OCI-LY7 (cell line): ENCODE results near the gene CARD11. TPM values are rescaled to one million over a fixed set of nuclear protein-coding genes. Genes with fewer than 3 reads are reported as not detected.

ENCODE experiments used
- BruUV-seq: library from RNA; stranded (reverse); fragments of 400-500 nt; replicated peaks from 2 replicates; lab custom pipeline; 2021; lab: Mats Ljungman, UMichigan
- CTCF ChIA-PET: fragments of 300-600 bp; sonication (Branson Sonifier 250); formaldehyde crosslinking; loops from one replicate; lab custom pipeline; 2022; ENCODE audit warnings: antibody characterized with exemption; ENCODE audit not compliant: unreplicated experiment; lab: Charles Lee
- POLR2A ChIA-PET: fragments of 300-600 bp; sonication (Branson Sonifier 250); formaldehyde crosslinking; loops from one replicate; lab custom pipeline; 2022; ENCODE audit warnings: antibody characterized with exemption; lab: Charles Lee
- DNase-seq: peaks from one replicate; pipeline ENCODE4 v3.0.0-alpha.2; 2015; ENCODE audit warnings: low spot score
- H2AFZ ChIP-seq: fragments of 200-600 bp; sonication (generic), shearing (Covaris generic); 2 replicates; pipeline ENCODE4 v1.6.1; 2014; ENCODE audit warnings: mild to moderate bottlenecking, antibody characterized with exemption, low read length, moderate library complexity
- H3K27ac ChIP-seq: fragments of 200-600 bp; sonication (generic); 2 replicates; pipeline ENCODE4 v1.5.1; 2014; ENCODE audit warnings: mixed run types, low read depth, mild to moderate bottlenecking, moderate library complexity, low read length, inconsistent platforms; ENCODE audit not compliant: poor library complexity, severe bottlenecking
- H3K36me3 ChIP-seq: fragments of 200-600 bp; sonication (generic); 2 replicates; pipeline ENCODE4 v1.6.1; 2014; ENCODE audit warnings: mild to moderate bottlenecking, antibody characterized with exemption, low read length, moderate library complexity, mixed read lengths; ENCODE audit not compliant: insufficient read depth
- H3K4me1 ChIP-seq: fragments of 200-600 bp; sonication (generic); 2 replicates; pipeline ENCODE4 v1.5.1; 2014; ENCODE audit warnings: mild to moderate bottlenecking, low read length; ENCODE audit not compliant: insufficient read depth, poor library complexity, severe bottlenecking
- H3K4me2 ChIP-seq: fragments of 200-600 bp; sonication (generic); 2 replicates; pipeline ENCODE4 v1.6.1; 2014; ENCODE audit warnings: mild to moderate bottlenecking, low read length
- H3K4me3 ChIP-seq: fragments of 200-600 bp; sonication (generic); 2 replicates; pipeline ENCODE4 v1.5.1; 2014; ENCODE audit warnings: mild to moderate bottlenecking, low read depth, low read length; ENCODE audit not compliant: poor library complexity, severe bottlenecking
- H3K79me2 ChIP-seq: fragments of 200-600 bp; sonication (generic); 2 replicates; pipeline ENCODE4 v1.6.1; 2016; ENCODE audit warnings: low read depth, mild to moderate bottlenecking, low read length, moderate library complexity, mixed read lengths; ENCODE audit not compliant: insufficient read depth
- H3K9me2 ChIP-seq: fragments of 200-600 bp; sonication (generic); 2 replicates; pipeline ENCODE4 v1.6.1; 2016; ENCODE audit warnings: mild to moderate bottlenecking, low read length, mixed read lengths; ENCODE audit not compliant: insufficient read depth
- H3K9me3 ChIP-seq: fragments of 200-600 bp; sonication (generic); 2 replicates; pipeline ENCODE4 v1.6.1; 2014; ENCODE audit warnings: mild to moderate bottlenecking, mixed run types, low read length, mixed read lengths
- H4K20me1 ChIP-seq: fragments of 200-600 bp; sonication (generic); 2 replicates; pipeline ENCODE4 v1.6.1; 2014; ENCODE audit warnings: mild to moderate bottlenecking, antibody characterized with exemption, low read length, moderate library complexity, mixed read lengths; ENCODE audit not compliant: insufficient read depth
- CTCF ChIP-seq: fragments of 200-600 bp; sonication (generic); conservative IDR thresholded peaks from 2 replicates; pipeline ENCODE4 v1.5.1; 2014; ENCODE audit warnings: mild to moderate bottlenecking, antibody characterized with exemption, low read length, moderate library complexity, mixed read lengths
- EZH2phosphoT487 ChIP-seq: fragments of 200-600 bp; sonication (generic); IDR thresholded peaks from 2 replicates; pipeline ENCODE4 v1.6.1; 2018; ENCODE audit warnings: low read depth, borderline replicate concordance, mild to moderate bottlenecking, mixed run types, antibody characterized with exemption, low read length, moderate library complexity, mixed read lengths
- intact Hi-C: fragments of 100-400 bp; cut with micrococcal nuclease; formaldehyde crosslinking; loops from one replicate; pipeline ENCODE4 v1.10.0; 2022; ENCODE audit not compliant: unreplicated experiment
- total RNA-seq, 2 experiments: library from RNA; depleted of rRNA in 1 of 2; stranded (reverse); fragments of >200 nt in 1 of 2; shearing (Covaris generic) in 1 of 2; gene quantifications; 2 replicates each; pipeline ENCODE4 v1.2.3, GENCODE V29; 2014 to 2022

The CARD11 gene
- total RNA-seq, 2 experiments from 2014 or later = 33.8 to 63.5 TPM

GRCh38 chr7:2941216-2941859 lies 102.3 kb downstream of the CARD11 start:
- no TSS peak for BruUV-seq
- Histone ChIP-seq H4K20me1 (no peaks in the 10 kb centered on the region), H3K79me2 (no peaks in the 10 kb centered on the region), H3K9me2 (no peaks in the 10 kb centered on the region), H3K4me1 (no peaks in the 10 kb centered on the region), H3K36me3 (peaks cover 75% of the 10 kb centered on the region), H3K4me2 (no peak overlapping the region), H3K4me3 (no peak overlapping the region), H2AFZ (no peak overlapping the region), H3K9me3 (no peaks in the 10 kb centered on the region), H3K27ac (no peak overlapping the region)
- intact Hi-C loops = no loop called here
- ChIA-PET CTCF (interaction anchor here (0.5 kb wide), 1 partner anchor 539 kb away, joined by 3 read pairs; no protein-coding TSS in a partner anchor), POLR2A (interaction anchor here (0.6 to 1.1 kb wide), 7 partner anchors 12 to 309 kb away, joined by 3 to 11 read pairs (median 3); no protein-coding TSS in a partner anchor)
- no peak for TF ChIP-seq CTCF
- TF ChIP-seq EZH2phosphoT487 = no peak
- no peak for DNase-seq

- no TSS peak for BruUV-seq
These were observed 103.2 kb downstream of the CARD11 start for GRCh38 chr7:2940466-2940865.

More at GRCh38 chr7:2940466-2940865, 103.2 kb downstream of the CARD11 start:
- DNase-seq = no peak
- H3K36me3 ChIP-seq = peaks cover 76% of the 10 kb centered on the region
- H3K4me2 ChIP-seq = no peak overlapping the region
- intact Hi-C loops = no loop called here
- no peaks in the 10 kb centered on the region for H3K4me1 ChIP-seq
- no peaks in the 10 kb centered on the region for H4K20me1 ChIP-seq
- TF ChIP-seq EZH2phosphoT487 (no peak), CTCF (no peak)
- no peak overlapping the region for H3K27ac ChIP-seq
- H3K9me3 ChIP-seq = no peaks in the 10 kb centered on the region
- H3K79me2 ChIP-seq = no peaks in the 10 kb centered on the region
- ChIA-PET CTCF (no interaction called here), POLR2A (interaction anchor here (0.8 kb wide), 1 partner anchor 18 kb away, joined by 3 read pairs; no protein-coding TSS in a partner anchor)
- H3K4me3 ChIP-seq = no peak overlapping the region
- no peaks in the 10 kb centered on the region for H3K9me2 ChIP-seq
- H2AFZ ChIP-seq = no peak overlapping the region
